ENCODE data around the gene MZF1.

- TF ChIP-seq GATA3 (IDR thresholded peaks at IDR 0.05; ENCODE audit: low read depth, low read length) (no peak), GATA2 (IDR thresholded peaks at IDR 0.05; ENCODE audit: low read depth, low read length) (no peak)
These were observed 9.8 kb upstream of the MZF1 start for GRCh38 chr19:58582985-58583384.
